Calu3 (cell line): ENCODE measurements around the gene LDLRAD3. TPM values are rescaled to one million over a fixed set of nuclear protein-coding genes. Genes with fewer than 3 reads are reported as not detected.

Experiments
- BruUV-seq: library from RNA; stranded (reverse); fragments of 400-500 nt; replicated peaks from 2 replicates; lab custom pipeline; 2021; lab: Mats Ljungman, UMichigan
- CTCF ChIA-PET: fragments of 300-600 bp; sonication (Branson Sonifier 250); formaldehyde crosslinking; loops from one replicate; lab custom pipeline; 2022; ENCODE audit warnings: antibody characterized with exemption; lab: Charles Lee
- DNase-seq: peaks from one replicate; pipeline ENCODE4 v3.0.0; 2022
- H3K27ac Mint-ChIP-seq: one replicate; pipeline ENCODE4 v1.8.0; 2022; ENCODE audit warnings: mixed read lengths; ENCODE audit not compliant: unreplicated experiment
- H3K27me3 Mint-ChIP-seq: one replicate; pipeline ENCODE4 v1.8.0; 2022; ENCODE audit warnings: mixed read lengths; ENCODE audit not compliant: unreplicated experiment
- H3K36me3 Mint-ChIP-seq: one replicate; pipeline ENCODE4 v1.8.0; 2022; ENCODE audit warnings: mild to moderate bottlenecking, moderate library complexity, mixed read lengths; ENCODE audit not compliant: insufficient read depth, unreplicated experiment
- H3K4me1 Mint-ChIP-seq: one replicate; pipeline ENCODE4 v1.8.0; 2022; ENCODE audit warnings: mild to moderate bottlenecking, low read depth, mixed read lengths; ENCODE audit not compliant: unreplicated experiment
- H3K4me3 Mint-ChIP-seq: one replicate; pipeline ENCODE4 v1.8.0; 2022; ENCODE audit warnings: mild to moderate bottlenecking, low read depth, moderate library complexity, mixed read lengths; ENCODE audit not compliant: unreplicated experiment
- H3K9me3 Mint-ChIP-seq: one replicate; pipeline ENCODE4 v1.8.0; 2022; ENCODE audit warnings: low read depth, mixed read lengths; ENCODE audit not compliant: unreplicated experiment
- intact Hi-C: fragments of 100-400 bp; cut with micrococcal nuclease; formaldehyde crosslinking; loops from one replicate; pipeline ENCODE4 v1.10.0; 2022; ENCODE audit not compliant: unreplicated experiment
- total RNA-seq: library from RNA; stranded (reverse); gene quantifications from 2 replicates; pipeline ENCODE4 v1.2.3, GENCODE V29; 2022
- TF ChIP-seq, protein P1 (sequence below): fragments of 200-600 bp; IDR thresholded peaks from one replicate; pipeline ENCODE4 v1.8.0; 2022; ENCODE audit warnings: antibody characterized with exemption; ENCODE audit not compliant: unreplicated experiment

The LDLRAD3 gene
- total RNA-seq, 1 experiment from 2014 or later = 16.2 TPM

DNA sequence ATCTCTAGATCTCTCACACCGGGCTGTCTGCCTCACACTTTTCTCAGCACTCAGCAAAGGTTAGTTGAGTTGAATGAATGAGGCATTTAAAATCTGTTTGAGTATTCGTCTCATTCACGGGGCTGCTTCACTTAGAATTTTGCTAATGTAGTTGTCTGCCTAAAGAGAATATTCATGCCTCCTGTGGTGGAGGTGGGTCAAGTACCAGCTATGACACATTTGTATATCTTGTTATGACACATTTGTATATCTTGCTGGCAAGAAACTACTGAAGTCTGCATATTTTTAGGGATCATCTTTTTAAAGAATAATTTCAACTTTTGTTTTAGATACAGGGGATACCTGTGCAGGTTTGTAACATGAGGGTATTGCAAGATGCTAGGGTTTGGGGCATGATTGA is 43.1 kb downstream of the LDLRAD3 start:
- H3K4me1 Mint-ChIP-seq = peaks cover 14% of the 10 kb centered on the region
- no peaks in the 10 kb centered on the region for H3K36me3 Mint-ChIP-seq

DNA sequence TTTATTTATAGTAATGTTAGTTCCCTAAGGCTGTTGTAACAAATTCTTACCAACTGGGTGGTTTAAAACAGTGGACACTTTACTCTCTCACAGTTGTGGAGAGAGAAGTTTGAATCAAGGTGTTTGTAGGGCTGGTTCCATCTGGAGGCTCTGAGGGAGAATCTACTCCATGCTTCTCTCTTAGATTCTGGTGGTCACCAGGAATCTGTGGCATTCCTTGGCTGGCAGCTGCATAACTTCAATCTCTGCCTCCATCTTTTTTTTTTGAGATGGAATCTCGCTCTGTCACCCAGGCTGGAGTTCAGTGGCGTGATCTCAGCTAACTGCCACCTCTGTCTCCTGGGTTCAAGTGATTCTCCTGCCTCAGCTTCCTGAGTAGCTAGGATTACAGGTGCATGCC is 46.3 kb downstream of the LDLRAD3 start:
- CTCF ChIA-PET = no interaction called here
- intact Hi-C loops = no loop called here
- H3K4me1 Mint-ChIP-seq = peaks cover 15% of the 10 kb centered on the region

More for the DNA sequence above, 43.1 kb downstream of the LDLRAD3 start:
- intact Hi-C loops = no loop called here
- DNase-seq = no peak
- TF ChIP-seq, protein P1, sequence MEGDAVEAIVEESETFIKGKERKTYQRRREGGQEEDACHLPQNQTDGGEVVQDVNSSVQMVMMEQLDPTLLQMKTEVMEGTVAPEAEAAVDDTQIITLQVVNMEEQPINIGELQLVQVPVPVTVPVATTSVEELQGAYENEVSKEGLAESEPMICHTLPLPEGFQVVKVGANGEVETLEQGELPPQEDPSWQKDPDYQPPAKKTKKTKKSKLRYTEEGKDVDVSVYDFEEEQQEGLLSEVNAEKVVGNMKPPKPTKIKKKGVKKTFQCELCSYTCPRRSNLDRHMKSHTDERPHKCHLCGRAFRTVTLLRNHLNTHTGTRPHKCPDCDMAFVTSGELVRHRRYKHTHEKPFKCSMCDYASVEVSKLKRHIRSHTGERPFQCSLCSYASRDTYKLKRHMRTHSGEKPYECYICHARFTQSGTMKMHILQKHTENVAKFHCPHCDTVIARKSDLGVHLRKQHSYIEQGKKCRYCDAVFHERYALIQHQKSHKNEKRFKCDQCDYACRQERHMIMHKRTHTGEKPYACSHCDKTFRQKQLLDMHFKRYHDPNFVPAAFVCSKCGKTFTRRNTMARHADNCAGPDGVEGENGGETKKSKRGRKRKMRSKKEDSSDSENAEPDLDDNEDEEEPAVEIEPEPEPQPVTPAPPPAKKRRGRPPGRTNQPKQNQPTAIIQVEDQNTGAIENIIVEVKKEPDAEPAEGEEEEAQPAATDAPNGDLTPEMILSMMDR = no peak
- no TSS peak for BruUV-seq
- Mint-ChIP-seq H3K9me3 (peaks cover 4% of the 10 kb centered on the region), H3K4me3 (no peak overlapping the region), H3K27me3 (no peaks in the 10 kb centered on the region), H3K27ac (no peak overlapping the region)
- CTCF ChIA-PET = interaction anchor here (0.5 to 0.8 kb wide), 2 partner anchors 165 to 301 kb away, joined by 3 read pairs; no protein-coding TSS in a partner anchor

DNA sequence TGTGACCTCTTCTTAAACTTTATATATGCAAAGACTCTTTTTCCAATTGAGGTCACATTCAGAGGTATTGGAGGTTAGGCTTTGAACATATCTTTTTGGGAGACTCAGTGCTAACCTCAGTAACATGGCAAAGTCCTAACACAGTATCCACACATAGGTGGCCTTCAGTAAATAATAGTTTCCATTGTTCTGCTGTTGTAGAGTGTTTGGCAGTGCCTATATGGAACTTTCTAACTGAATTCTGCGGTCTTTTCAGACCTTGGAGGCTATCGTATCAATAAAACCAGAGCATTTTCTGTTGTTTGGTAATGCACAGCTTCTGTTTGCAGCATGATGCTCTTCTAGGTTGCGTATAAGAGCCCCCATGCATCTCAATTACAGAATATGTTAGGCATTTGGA is 47.0 kb downstream of the LDLRAD3 start:
- TF ChIP-seq, protein P1 = no peak
- Mint-ChIP-seq H3K36me3 (no peaks in the 10 kb centered on the region), H3K4me3 (no peak overlapping the region), H3K27ac (no peak overlapping the region), H3K4me1 (peaks cover 15% of the 10 kb centered on the region), H3K9me3 (peaks cover 7% of the 10 kb centered on the region), H3K27me3 (no peaks in the 10 kb centered on the region)
- intact Hi-C loops = no loop called here
- no peak for DNase-seq
- BruUV-seq = no TSS peak
- CTCF ChIA-PET = no interaction called here

More for the DNA sequence above, 46.3 kb downstream of the LDLRAD3 start:
- no peak overlapping the region for H3K4me3 Mint-ChIP-seq
- TF ChIP-seq, protein P1 = no peak
- H3K27ac Mint-ChIP-seq = no peak overlapping the region
- no peaks in the 10 kb centered on the region for H3K27me3 Mint-ChIP-seq
- H3K9me3 Mint-ChIP-seq = peaks cover 7% of the 10 kb centered on the region
- BruUV-seq = no TSS peak
- no peaks in the 10 kb centered on the region for H3K36me3 Mint-ChIP-seq
- DNase-seq = no peak

DNA sequence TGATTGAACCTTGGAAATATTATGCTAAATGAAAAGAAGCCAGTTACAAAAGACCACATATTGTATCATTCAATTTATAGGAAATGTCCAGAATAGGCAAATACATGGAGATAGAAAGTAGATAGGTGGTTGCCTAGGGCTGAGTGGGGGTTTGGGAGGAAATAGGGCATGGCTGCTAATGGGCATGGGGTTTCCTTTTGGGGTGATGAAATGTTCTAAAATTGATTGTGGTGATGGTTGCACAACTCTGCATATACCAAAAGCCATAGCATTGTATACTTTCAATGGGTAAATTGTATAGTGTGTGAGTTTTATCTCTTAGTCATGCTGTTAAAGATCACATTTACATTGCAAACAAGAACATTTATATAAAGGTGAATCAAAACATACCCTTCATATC is 48.7 kb downstream of the LDLRAD3 start:
- DNase-seq = no peak
- H3K27ac Mint-ChIP-seq = no peak overlapping the region
- no TSS peak for BruUV-seq
- intact Hi-C loops = no loop called here
- peaks cover 7% of the 10 kb centered on the region for H3K9me3 Mint-ChIP-seq
- H3K4me1 Mint-ChIP-seq = peaks cover 15% of the 10 kb centered on the region
- TF ChIP-seq, protein P1 = no peak
- CTCF ChIA-PET = no interaction called here
- H3K27me3 Mint-ChIP-seq = no peaks in the 10 kb centered on the region
- H3K4me3 Mint-ChIP-seq = no peak overlapping the region
- no peaks in the 10 kb centered on the region for H3K36me3 Mint-ChIP-seq
